ENCODE results near the gene ADSS1. TPM values are rescaled to one million over a fixed set of nuclear protein-coding genes. Genes with fewer than 3 reads are reported as not detected.
"Not testable (repeated sequence)": the region's sequence is repeated elsewhere in the genome, so short reads cannot be mapped to it uniquely, and the experiment has no call there.

ADSS1 gene
- total and polyA plus RNA-seq, 2 donors: 5.4 to 8.4 TPM

- no peaks in the 10 kb centered on the region for H3K36me3 ChIP-seq (ENCODE audit: insufficient read depth)
- no peak for DNase-seq (ENCODE audit: extremely low spot score)
- peak overlapping the region; percentile 40 for H3K27ac ChIP-seq (ENCODE audit: low read depth)
- WGBS: 4% methylated on average over 27 of the region's 27 CpGs
- H3K4me3 ChIP-seq (ENCODE audit: low read depth, low read length): peak overlapping the region; percentile 78
- no peaks in the 10 kb centered on the region for H3K4me1 ChIP-seq (ENCODE audit: insufficient read depth)
These were observed 465 bp downstream of the ADSS1 start for GRCh38 chr14:104724407-104724980.

- 20% methylated on average over 24 of the region's 24 CpGs for WGBS
These were observed 1.1 kb downstream of the ADSS1 start for GRCh38 chr14:104724981-104725771.

DNA sequence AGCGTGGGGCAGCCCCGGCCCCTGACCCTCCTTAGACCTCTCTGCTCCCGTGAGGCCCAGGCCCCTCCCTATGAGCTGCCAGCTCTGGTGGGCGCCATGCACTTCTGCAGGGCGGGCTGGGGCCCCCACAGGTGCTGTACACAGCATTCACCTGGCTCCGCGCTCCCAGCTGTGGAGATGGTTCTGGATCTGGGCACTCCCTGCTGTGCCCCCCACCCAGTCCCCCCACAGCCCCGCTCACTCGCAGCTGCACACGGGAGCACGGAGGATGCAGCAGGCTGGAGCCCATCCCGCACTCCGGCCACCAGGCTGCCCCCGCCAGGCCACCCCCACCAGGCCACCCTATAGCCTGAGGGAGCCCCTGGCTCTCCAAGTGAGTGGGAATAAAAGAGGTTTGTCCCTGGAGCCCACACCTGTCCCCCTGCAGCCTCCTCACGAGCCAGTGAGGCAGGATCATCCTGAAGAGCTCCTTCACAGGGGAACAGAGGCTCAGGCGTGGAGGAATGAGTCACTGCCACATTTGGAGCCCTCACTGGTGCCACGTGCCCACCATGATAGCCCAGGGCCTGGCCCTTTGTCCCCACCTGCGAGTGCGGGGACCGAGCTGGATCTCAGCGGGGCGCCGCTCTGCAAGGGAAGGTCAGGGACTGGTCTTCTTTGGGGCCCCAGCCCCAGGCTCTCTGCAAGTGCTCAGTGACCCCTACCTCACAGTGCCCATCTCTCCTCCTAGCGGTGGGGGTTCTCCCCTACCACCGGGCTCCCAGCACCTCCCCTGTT is 1.9 kb downstream of the ADSS1 start:
- DNase-seq (ENCODE audit: extremely low spot score): no peak
- H3K36me3 ChIP-seq (ENCODE audit: insufficient read depth): no peaks in the 10 kb centered on the region
- no peak overlapping the region for H3K27ac ChIP-seq (ENCODE audit: low read depth)
- 73% methylated on average over 25 of the region's 25 CpGs for WGBS
- H3K4me3 ChIP-seq (ENCODE audit: low read depth, low read length): no peak overlapping the region
- H3K4me1 ChIP-seq (ENCODE audit: insufficient read depth): no peaks in the 10 kb centered on the region

More at GRCh38 chr14:104724981-104725771, 1.1 kb downstream of the ADSS1 start:
- H3K36me3 ChIP-seq (ENCODE audit: insufficient read depth): no peaks in the 10 kb centered on the region
- H3K27ac ChIP-seq (ENCODE audit: low read depth): no peak overlapping the region
- H3K4me1 ChIP-seq (ENCODE audit: insufficient read depth): no peaks in the 10 kb centered on the region
- no peak for DNase-seq (ENCODE audit: extremely low spot score)
- peak overlapping the region; percentile 78 for H3K4me3 ChIP-seq (ENCODE audit: low read depth, low read length)

DNA sequence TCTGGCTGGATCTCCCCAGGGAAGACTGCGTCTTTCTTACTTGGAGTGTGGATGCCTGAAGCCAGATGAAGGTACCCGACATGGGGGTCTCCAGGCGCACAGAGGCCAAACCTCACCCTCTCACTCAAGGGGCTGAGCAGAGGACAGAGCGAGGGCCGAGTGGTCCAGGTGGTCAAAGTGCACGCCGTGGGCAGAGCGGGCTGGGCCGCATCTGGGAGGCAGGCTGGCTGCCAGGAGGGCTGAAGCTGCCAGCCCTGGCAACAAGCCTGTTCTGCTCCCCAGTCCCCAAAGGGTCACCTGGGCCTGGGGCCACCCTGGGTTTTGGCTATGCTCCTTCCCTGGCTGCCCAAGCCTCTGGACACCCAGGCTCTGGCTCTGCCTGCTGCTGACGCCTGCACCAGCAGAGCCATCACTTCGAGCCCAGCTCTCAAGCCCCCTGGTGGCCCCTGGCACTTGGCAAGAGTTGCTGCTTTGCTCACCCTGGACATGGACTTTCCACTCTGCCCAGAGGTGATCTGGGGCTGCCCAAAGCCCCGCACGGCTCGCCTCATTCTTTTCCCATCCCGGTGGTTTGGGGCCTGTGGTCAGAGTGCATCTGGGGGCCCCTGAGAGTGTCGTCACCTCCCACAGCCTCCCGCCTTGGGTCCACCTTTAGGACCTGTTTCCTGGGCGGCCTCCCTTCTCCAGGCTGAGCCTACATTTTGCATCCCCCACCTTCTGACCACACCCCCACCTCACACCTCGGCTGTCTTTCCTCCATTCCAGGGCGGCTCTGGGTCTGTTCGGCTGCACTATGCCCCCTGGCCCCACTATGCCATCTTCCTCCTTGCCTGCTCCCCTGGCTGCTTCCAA is 2.8 kb downstream of the ADSS1 start:
- 74% methylated on average over 21 of the region's 21 CpGs for WGBS
- no peaks in the 10 kb centered on the region for H3K4me1 ChIP-seq (ENCODE audit: insufficient read depth)
- no peak for DNase-seq (ENCODE audit: extremely low spot score)
- H3K36me3 ChIP-seq (ENCODE audit: insufficient read depth): no peaks in the 10 kb centered on the region
- H3K27ac ChIP-seq (ENCODE audit: low read depth): no peak overlapping the region
- H3K4me3 ChIP-seq (ENCODE audit: low read depth, low read length): no peak overlapping the region

DNA sequence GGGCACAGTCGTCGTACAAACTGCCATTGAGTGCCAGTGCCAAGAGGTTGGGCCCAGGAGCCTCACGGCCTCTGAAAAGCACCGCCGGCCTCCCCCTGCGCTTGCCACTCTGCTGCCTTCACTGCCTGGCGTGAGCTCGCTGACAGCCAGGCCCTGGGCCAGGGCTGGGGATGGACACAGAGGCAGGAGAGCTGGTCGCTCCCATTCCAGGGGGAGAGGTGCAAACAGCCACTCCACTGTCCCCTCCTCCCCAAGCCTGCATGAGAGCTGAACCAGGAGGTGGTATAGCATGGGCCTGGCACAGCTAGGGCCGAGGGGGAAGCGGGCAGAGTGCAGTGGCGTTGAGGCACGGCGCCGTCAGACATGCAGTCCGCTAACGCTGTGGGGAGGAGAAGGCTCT is 4.6 kb downstream of the ADSS1 start:
- WGBS: 86% methylated on average over 17 of the region's 17 CpGs
- H3K4me1 ChIP-seq (ENCODE audit: insufficient read depth): no peaks in the 10 kb centered on the region

GRCh38 chr14:104729176-104729834 is 5.3 kb downstream of the ADSS1 start:
- H3K4me1 ChIP-seq (ENCODE audit: insufficient read depth); H3K27ac ChIP-seq (ENCODE audit: low read depth): not testable (repeated sequence)
- WGBS: 94% methylated on average over 59 of the region's 73 CpGs

More for the DNA sequence above, 4.6 kb downstream of the ADSS1 start:
- DNase-seq (ENCODE audit: extremely low spot score): no peak
- H3K4me3 ChIP-seq (ENCODE audit: low read depth, low read length): no peak overlapping the region
- no peaks in the 10 kb centered on the region for H3K36me3 ChIP-seq (ENCODE audit: insufficient read depth)
- H3K27ac ChIP-seq (ENCODE audit: low read depth): no peak overlapping the region

GRCh38 chr14:104729835-104730181 is 5.8 kb downstream of the ADSS1 start:
- Histone ChIP-seq H3K36me3 (ENCODE audit: insufficient read depth) (no peaks in the 10 kb centered on the region), H3K4me3 (ENCODE audit: low read depth, low read length) (no peak overlapping the region), H3K27ac (ENCODE audit: low read depth) (no peak overlapping the region), H3K4me1 (ENCODE audit: insufficient read depth) (no peaks in the 10 kb centered on the region)
- 84% methylated on average over 16 of the region's 16 CpGs for WGBS
- no peak for DNase-seq (ENCODE audit: extremely low spot score)

More at GRCh38 chr14:104729176-104729834, 5.3 kb downstream of the ADSS1 start:
- not testable (repeated sequence) for H3K4me3 ChIP-seq (ENCODE audit: low read depth, low read length); DNase-seq (ENCODE audit: extremely low spot score); H3K36me3 ChIP-seq (ENCODE audit: insufficient read depth)

DNA sequence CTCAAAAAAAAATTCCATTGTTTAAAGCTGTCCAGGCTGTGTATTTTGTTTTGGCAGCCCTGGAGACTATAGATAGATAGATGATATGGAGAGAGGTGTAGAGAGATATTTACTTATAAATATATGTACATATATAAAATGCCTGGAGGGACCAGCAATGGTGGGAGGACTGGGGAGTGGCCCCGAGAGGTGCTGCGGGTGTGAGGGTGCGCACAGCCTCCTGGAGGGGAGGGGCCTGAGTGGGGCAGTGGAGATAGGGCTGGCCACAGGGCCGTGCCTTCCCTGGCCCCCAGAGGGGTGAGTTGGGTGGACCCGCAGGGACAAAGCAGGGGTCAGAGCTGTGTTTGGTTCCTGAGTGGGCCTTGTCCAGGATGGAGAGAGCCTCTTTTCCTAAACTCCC is 6.5 kb downstream of the ADSS1 start:
- no peak overlapping the region for H3K4me3 ChIP-seq (ENCODE audit: low read depth, low read length)
- no peak for DNase-seq (ENCODE audit: extremely low spot score)
- H3K36me3 ChIP-seq (ENCODE audit: insufficient read depth): no peaks in the 10 kb centered on the region
- H3K4me1 ChIP-seq (ENCODE audit: insufficient read depth): no peaks in the 10 kb centered on the region
- no peak overlapping the region for H3K27ac ChIP-seq (ENCODE audit: low read depth)
- WGBS: 77% methylated on average over 5 of the region's 5 CpGs

DNA sequence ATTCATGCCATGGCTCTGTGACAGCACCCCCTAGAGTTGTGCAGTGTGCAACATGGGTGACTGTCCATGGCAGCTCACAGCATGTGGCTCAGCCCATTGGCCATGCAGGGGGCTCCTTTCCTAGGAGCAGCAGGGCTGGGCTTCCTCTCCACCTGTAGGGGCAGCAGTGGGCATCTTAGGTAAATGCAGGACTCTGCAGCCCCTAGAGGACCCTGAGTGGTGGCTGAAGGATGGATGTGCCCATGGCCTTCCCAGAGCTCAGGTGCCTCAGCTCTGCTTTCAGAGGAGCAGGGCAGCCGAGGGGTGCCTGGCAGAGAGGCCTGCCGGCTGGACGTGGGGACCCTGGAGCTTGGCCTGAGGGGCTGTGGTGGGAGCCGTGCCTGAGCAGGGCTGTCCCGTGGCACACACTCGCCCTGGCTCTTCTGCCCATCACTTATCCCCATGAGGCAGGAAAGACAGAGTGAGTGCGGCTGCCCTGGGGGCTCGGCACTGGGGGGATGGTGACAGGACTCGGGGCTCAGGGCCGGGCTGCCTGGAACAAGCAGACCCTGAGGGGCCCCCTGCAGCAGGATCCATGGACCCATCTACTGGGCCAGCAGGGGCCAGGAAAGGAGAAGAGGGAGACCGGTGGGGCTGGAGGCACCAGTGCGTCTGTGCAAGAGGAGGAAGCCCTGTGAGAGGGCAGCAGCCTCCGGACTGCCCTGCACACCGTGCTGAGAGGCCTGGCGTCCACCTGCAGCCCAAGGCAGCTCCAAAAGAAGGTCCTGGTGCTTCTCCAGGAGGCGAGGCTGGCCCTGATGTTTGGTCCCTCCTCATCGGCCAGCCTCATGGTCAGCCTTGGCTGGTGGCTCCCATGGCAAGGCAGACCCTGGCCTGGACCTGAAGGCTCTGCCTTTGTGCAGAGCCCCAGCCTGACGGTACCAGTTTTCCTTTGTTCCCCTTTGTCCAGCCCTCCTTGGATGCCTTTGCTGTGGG is 7.6 kb downstream of the ADSS1 start:
- H3K27ac ChIP-seq (ENCODE audit: low read depth): peak overlapping the region; percentile 81

GRCh38 chr14:104732355-104732804 is 8.4 kb downstream of the ADSS1 start:
- Histone ChIP-seq H3K27ac (ENCODE audit: low read depth) (peak overlapping the region; percentile 81), H3K4me1 (ENCODE audit: insufficient read depth) (peaks cover 6% of the 10 kb centered on the region), H3K36me3 (ENCODE audit: insufficient read depth) (no peaks in the 10 kb centered on the region), H3K4me3 (ENCODE audit: low read depth, low read length) (no peak overlapping the region)
- WGBS: 79% methylated on average over 14 of the region's 14 CpGs
- no peak for DNase-seq (ENCODE audit: extremely low spot score)

More for the DNA sequence above, 7.6 kb downstream of the ADSS1 start:
- no peak for DNase-seq (ENCODE audit: extremely low spot score)
- H3K4me3 ChIP-seq (ENCODE audit: low read depth, low read length): no peak overlapping the region
- peaks cover 5% of the 10 kb centered on the region for H3K4me1 ChIP-seq (ENCODE audit: insufficient read depth)
- H3K36me3 ChIP-seq (ENCODE audit: insufficient read depth): no peaks in the 10 kb centered on the region
- 84% methylated on average over 18 of the region's 18 CpGs for WGBS

DNA sequence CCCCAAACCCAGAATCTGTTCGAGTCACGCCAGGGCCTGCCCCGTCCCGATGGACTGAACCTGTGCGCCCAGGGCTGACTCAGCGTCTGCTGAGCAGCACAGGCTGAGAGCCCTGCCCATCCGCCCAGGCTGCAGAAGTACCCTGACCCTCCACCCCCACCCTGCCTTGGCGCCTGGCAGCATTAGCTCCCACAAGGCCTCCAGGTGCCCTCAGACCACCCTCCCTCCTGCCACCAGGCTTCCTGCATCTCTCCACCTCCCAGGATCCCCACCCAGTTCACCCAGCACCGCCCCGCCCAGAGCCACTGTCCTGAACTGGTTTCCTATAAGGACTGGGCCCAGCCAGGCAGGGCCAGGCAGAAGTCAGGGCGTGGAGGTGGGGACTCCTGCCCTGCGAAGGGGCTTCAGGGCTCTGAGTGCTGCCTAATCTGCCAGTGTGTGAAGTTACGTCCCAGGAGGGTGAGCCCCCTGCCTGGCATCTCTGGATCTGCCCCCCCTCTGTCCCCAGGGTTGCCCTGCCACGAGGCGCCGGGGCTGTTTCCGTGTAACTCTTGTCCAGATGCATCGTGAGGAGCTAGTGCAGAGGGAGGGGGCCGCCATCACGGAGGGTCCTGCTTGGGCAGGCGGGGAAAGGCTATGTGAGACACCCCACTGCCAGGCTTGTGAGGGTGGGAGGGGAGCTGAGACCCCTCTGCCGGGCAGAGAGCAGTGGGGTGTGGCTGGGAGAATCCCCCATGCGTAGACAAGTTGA is 9.1 kb downstream of the ADSS1 start:
- Histone ChIP-seq H3K4me1 (ENCODE audit: insufficient read depth) (peaks cover 6% of the 10 kb centered on the region), H3K4me3 (ENCODE audit: low read depth, low read length) (no peak overlapping the region)

More for the DNA sequence above, 9.1 kb downstream of the ADSS1 start:
- DNase-seq (ENCODE audit: extremely low spot score): no peak
- no peaks in the 10 kb centered on the region for H3K36me3 ChIP-seq (ENCODE audit: insufficient read depth)
- WGBS: 87% methylated on average over 23 of the region's 23 CpGs
- peak overlapping the region; percentile 61 for H3K27ac ChIP-seq (ENCODE audit: low read depth)

Measured in urinary bladder (tissue), 4 donors.